ENCODE results near the gene LIFR.

DNA sequence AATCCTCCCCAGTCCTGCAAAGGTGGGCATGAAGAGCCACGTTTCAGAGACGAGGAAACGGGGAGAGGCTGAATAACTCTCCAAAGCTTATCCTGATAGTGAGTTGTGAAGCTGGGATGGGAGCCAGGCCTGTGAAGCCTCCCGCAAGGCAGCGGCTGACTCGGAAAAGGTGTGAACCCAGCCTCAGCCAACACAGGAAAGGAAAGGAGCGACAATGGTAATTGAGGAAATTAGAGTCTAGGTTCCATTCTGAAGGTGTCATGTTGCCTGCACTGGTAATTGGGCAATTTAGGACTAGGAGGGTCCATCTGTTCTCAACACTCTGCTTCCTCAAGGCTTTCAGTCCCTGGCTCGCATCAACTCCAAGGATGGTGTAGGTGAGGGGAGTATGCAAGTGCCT lies 83.4 kb downstream of the LIFR start:
- TF ChIP-seq POLR2A (IDR thresholded peaks at IDR 0.05) = no peak
- TF ChIP-seq POLR2AphosphoS5 (IDR thresholded peaks at IDR 0.05) = no peak
- TF ChIP-seq, protein P1, sequence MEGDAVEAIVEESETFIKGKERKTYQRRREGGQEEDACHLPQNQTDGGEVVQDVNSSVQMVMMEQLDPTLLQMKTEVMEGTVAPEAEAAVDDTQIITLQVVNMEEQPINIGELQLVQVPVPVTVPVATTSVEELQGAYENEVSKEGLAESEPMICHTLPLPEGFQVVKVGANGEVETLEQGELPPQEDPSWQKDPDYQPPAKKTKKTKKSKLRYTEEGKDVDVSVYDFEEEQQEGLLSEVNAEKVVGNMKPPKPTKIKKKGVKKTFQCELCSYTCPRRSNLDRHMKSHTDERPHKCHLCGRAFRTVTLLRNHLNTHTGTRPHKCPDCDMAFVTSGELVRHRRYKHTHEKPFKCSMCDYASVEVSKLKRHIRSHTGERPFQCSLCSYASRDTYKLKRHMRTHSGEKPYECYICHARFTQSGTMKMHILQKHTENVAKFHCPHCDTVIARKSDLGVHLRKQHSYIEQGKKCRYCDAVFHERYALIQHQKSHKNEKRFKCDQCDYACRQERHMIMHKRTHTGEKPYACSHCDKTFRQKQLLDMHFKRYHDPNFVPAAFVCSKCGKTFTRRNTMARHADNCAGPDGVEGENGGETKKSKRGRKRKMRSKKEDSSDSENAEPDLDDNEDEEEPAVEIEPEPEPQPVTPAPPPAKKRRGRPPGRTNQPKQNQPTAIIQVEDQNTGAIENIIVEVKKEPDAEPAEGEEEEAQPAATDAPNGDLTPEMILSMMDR (IDR thresholded peaks at IDR 0.05) = no peak
